ENCODE data around the gene UBAC2. TPM values are rescaled to one million over a fixed set of nuclear protein-coding genes. Genes with fewer than 3 reads are reported as not detected.

The UBAC2 gene
- total and polyA plus RNA-seq, 2 experiments from 2014 or later, result 78.2 to 83.1 TPM

- Histone ChIP-seq H3K9me3 (ENCODE audit: low read depth) (no peaks in the 10 kb centered on the region), H3K9me2 (replicated peaks; ENCODE audit: insufficient read depth) (no peaks in the 10 kb centered on the region), H3K4me3 (no peak overlapping the region), H3K27ac (no peak overlapping the region), H3K79me2 (no peaks in the 10 kb centered on the region), H3K27me3 (no peaks in the 10 kb centered on the region), H4K20me1 (ENCODE audit: insufficient read depth, poor library complexity, severe bottlenecking) (no peaks in the 10 kb centered on the region), H3K4me2 (peak overlapping the region; percentile 21), H3K36me3 (replicated peaks; ENCODE audit: insufficient read depth, low read depth) (no peaks in the 10 kb centered on the region), H2AFZ (no peak overlapping the region), H3K4me1 (ENCODE audit: insufficient read depth) (peaks cover 10% of the 10 kb centered on the region)
- 43% methylated on average over 8 of the region's 8 CpGs for WGBS (ENCODE audit: low lambda C conversion rate, missing lambda C conversion rate)
- no peak for TF ChIP-seq CTCF (IDR thresholded peaks at IDR 0.05; ENCODE audit: poor library complexity)
- no peak for TF ChIP-seq EZH2 (IDR thresholded peaks at IDR 0.05; ENCODE audit: borderline replicate concordance)
- no peak for TF ChIP-seq EZH2phosphoT487 (IDR thresholded peaks at IDR 0.05; ENCODE audit: low read depth, severe bottlenecking, unreplicated experiment)
- no peak for DNase-seq (ENCODE audit: low spot score)
Observed at GRCh38 chr13:99158846-99159245, 41.8 kb upstream of the UBAC2 start.

- no peak for DNase-seq (ENCODE audit: low spot score)
- Histone ChIP-seq H2AFZ (no peak overlapping the region), H3K36me3 (replicated peaks; ENCODE audit: insufficient read depth, low read depth) (no peaks in the 10 kb centered on the region), H3K27me3 (no peaks in the 10 kb centered on the region), H3K4me3 (no peak overlapping the region), H3K9me2 (replicated peaks; ENCODE audit: insufficient read depth) (no peaks in the 10 kb centered on the region), H3K4me1 (ENCODE audit: insufficient read depth) (peaks cover 10% of the 10 kb centered on the region), H3K79me2 (no peaks in the 10 kb centered on the region), H3K9me3 (ENCODE audit: low read depth) (no peaks in the 10 kb centered on the region), H3K27ac (no peak overlapping the region), H4K20me1 (ENCODE audit: insufficient read depth, poor library complexity, severe bottlenecking) (no peaks in the 10 kb centered on the region), H3K4me2 (peak overlapping the region; percentile 21)
- WGBS (ENCODE audit: low lambda C conversion rate, missing lambda C conversion rate), result 49% methylated on average over 8 of the region's 8 CpGs
- no peak for TF ChIP-seq CTCF (IDR thresholded peaks at IDR 0.05; ENCODE audit: poor library complexity)
- no peak for TF ChIP-seq EZH2phosphoT487 (IDR thresholded peaks at IDR 0.05; ENCODE audit: low read depth, severe bottlenecking, unreplicated experiment)
- no peak for TF ChIP-seq EZH2 (IDR thresholded peaks at IDR 0.05; ENCODE audit: borderline replicate concordance)
Observed at GRCh38 chr13:99159331-99160061, 41.2 kb upstream of the UBAC2 start.

GRCh38 chr13:99160415-99160814 is 40.2 kb upstream of the UBAC2 start:
- 80% methylated on average over 4 of the region's 4 CpGs for WGBS (ENCODE audit: low lambda C conversion rate, missing lambda C conversion rate)
- H3K27me3 ChIP-seq, result no peaks in the 10 kb centered on the region

More at GRCh38 chr13:99160415-99160814, 40.2 kb upstream of the UBAC2 start:
- H3K9me3 ChIP-seq (ENCODE audit: low read depth), result no peaks in the 10 kb centered on the region
- H4K20me1 ChIP-seq (ENCODE audit: insufficient read depth, poor library complexity, severe bottlenecking), result no peaks in the 10 kb centered on the region
- H3K9me2 ChIP-seq (replicated peaks; ENCODE audit: insufficient read depth), result no peaks in the 10 kb centered on the region
- no peak for TF ChIP-seq EZH2phosphoT487 (IDR thresholded peaks at IDR 0.05; ENCODE audit: low read depth, severe bottlenecking, unreplicated experiment)
- TF ChIP-seq EZH2 (IDR thresholded peaks at IDR 0.05; ENCODE audit: borderline replicate concordance), result no peak
- TF ChIP-seq CTCF (IDR thresholded peaks at IDR 0.05; ENCODE audit: poor library complexity), result no peak
- peaks cover 10% of the 10 kb centered on the region for H3K4me1 ChIP-seq (ENCODE audit: insufficient read depth)
- no peak overlapping the region for H3K4me3 ChIP-seq
- no peaks in the 10 kb centered on the region for H3K79me2 ChIP-seq
- H3K36me3 ChIP-seq (replicated peaks; ENCODE audit: insufficient read depth, low read depth), result no peaks in the 10 kb centered on the region
- no peak for DNase-seq (ENCODE audit: low spot score)
- no peak overlapping the region for H2AFZ ChIP-seq
- H3K27ac ChIP-seq, result no peak overlapping the region
- H3K4me2 ChIP-seq, result no peak overlapping the region

Data from hepatocyte (in vitro differentiated cells).